ENCODE data around the gene SENP3. TPM values are rescaled to one million over a fixed set of nuclear protein-coding genes. Genes with fewer than 3 reads are reported as not detected.
A peak's percentile ranks its signal among the peaks of the same experiment; 100 is the strongest.

The SENP3 gene
- polyA plus RNA-seq, 2 of the 4 experiments (the other 2 are of a cell fraction): 114 to 150 TPM

DNA sequence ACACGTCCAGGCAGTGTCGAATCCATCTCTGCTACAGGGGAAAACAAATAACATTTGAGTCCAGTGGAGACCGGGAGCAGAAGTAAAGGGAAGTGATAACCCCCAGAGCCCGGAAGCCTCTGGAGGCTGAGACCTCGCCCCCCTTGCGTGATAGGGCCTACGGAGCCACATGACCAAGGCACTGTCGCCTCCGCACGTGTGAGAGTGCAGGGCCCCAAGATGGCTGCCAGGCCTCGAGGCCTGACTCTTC is 10.5 kb downstream of the SENP3 start (continued):
- TF ChIP-seq BHLHE40 (IDR thresholded peaks at IDR 0.05; ENCODE audit: low read depth, low read length) (peak; percentile 99), FOSL2 (IDR thresholded peaks at IDR 0.05) (no peak), FOSL2 (CRISPR knock-in tag; IDR thresholded peaks at IDR 0.05) (no peak; the same call in 1 of the 2 replicates), POLR2AphosphoS2 (conservative IDR thresholded peaks at IDR 0.05; ENCODE audit: low read length) (no peak), HMGXB4 (CRISPR knock-in tag; IDR thresholded peaks at IDR 0.05; ENCODE audit: borderline replicate concordance) (no peak), MAFK (IDR thresholded peaks at IDR 0.05; ENCODE audit: partially characterized antibody) (no peak), MYC (IDR thresholded peaks at IDR 0.05; ENCODE audit: borderline replicate concordance, low read length) (peak; percentile 100)

DNA sequence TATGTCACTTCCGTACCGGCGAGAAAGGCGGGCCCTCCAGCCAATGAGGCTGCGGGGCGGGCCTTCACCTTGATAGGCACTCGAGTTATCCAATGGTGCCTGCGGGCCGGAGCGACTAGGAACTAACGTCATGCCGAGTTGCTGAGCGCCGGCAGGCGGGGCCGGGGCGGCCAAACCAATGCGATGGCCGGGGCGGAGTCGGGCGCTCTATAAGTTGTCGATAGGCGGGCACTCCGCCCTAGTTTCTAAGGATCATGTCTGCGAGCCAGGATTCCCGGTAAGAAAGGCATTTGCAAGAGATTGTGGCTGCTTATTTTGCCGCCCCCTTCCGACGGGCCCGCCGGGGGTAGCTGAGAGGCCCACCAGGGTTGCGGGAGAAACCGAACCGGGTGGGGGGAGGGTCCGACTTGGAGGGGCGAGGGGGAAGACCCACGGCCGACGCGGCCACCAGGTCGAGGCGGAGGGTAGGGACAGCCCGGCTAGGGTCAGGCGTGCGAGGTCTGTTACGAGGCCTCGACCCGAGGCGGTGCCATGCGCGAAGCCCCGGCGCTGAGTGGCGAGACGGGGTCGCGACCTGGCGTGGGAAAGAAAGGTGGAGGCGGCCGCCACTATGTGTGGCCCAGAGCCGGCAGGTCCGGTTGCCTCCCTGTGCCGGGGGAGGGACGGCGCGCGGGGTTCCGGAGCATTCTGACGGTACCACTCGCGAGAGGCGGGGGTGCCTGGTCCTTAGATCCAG is 11.0 kb downstream of the SENP3 start:
- 2% methylated on average over 59 of the region's 73 CpGs for WGBS (ENCODE audit: missing lambda C conversion rate)
- peak in 1 of 2 experiments; percentile 1; a peak in 5 of 6 replicates for ATAC-seq
- peak; percentile 100 for DNase-seq (ENCODE audit: low read depth in 1 of 2, low spot score in 1 of 2)
- Histone ChIP-seq H3K9me3 (no peaks in the 10 kb centered on the region), H3K4me1 (peaks cover 40% of the 10 kb centered on the region), H3K4me3 (peak overlapping the region; percentile 96), H3K27ac (peak overlapping the region; percentile 96 to 97), H3K4me2 (peak overlapping the region; percentile 90)
- ChIA-PET POLR2A (interaction anchor here (0.6 to 5.0 kb wide), 7 partner anchors 11 to 367 kb away, joined by 3 to 34 read pairs (median 6); partner anchors contain the start of genes MPDU1, POLR2A, SOX15 and TP53), CTCF (interaction anchor here (0.7 to 4.3 kb wide), 4 partner anchors 8 to 115 kb away, joined by 3 to 48 read pairs (median 4); partner anchors contain the start of genes SENP3 and TP53)
- FAIRE-seq: no peak
- TF ChIP-seq PHF8 (IDR thresholded peaks at IDR 0.05; ENCODE audit: borderline replicate concordance, low read depth) (peak; percentile 100), HOXA7 (CRISPR knock-in tag; IDR thresholded peaks at IDR 0.05) (peak; percentile 97), FOSB (CRISPR knock-in tag; IDR thresholded peaks at IDR 0.05) (peak; percentile 96), ATOH8 (CRISPR knock-in tag; IDR thresholded peaks at IDR 0.05; ENCODE audit: low read depth) (peak; percentile 85; the same call in 1 of the 2 replicates), FOSL2 (IDR thresholded peaks at IDR 0.05) (no peak), FOSL2 (CRISPR knock-in tag; IDR thresholded peaks at IDR 0.05) (peak; percentile 13; the same call in 1 of the 2 replicates), BCL3 (IDR thresholded peaks at IDR 0.05) (peak; percentile 100), SMC3 (IDR thresholded peaks at IDR 0.05) (no peak), CEBPB (IDR thresholded peaks at IDR 0.05) (0 out of 4 replicates have a peak, but pooled peaks of 1 of the 2 experiments have one; percentile 8), SREBF2 (IDR thresholded peaks at IDR 0.05) (no peak), RARB (CRISPR knock-in tag; IDR thresholded peaks at IDR 0.05) (peak; percentile 80), ESRRA (IDR thresholded peaks at IDR 0.05; ENCODE audit: borderline replicate concordance, low read length) (no peak), NR3C1 (IDR thresholded peaks at IDR 0.05) (no peak), HOXB5 (CRISPR knock-in tag; IDR thresholded peaks at IDR 0.05) (peak; percentile 28; the same call in 1 of the 2 replicates), RAD21 (conservative IDR thresholded peaks at IDR 0.05 in 1 of 2, IDR thresholded peaks at IDR 0.05 in 1 of 2) (no peak; a peak in 1 of 5 replicates), NFE2L2 (conservative IDR thresholded peaks at IDR 0.05; ENCODE audit: low read length) (no peak), JUNB (IDR thresholded peaks at IDR 0.05) (no peak), GATA3 (IDR thresholded peaks at IDR 0.05; ENCODE audit: borderline replicate concordance) (peak; percentile 53), POLR2AphosphoS2 (conservative IDR thresholded peaks at IDR 0.05; ENCODE audit: low read length) (peak; percentile 90; the same call in 1 of the 2 replicates), CBX8 (IDR thresholded peaks at IDR 0.05) (no peak), TP53 (CRISPR knock-in tag; IDR thresholded peaks at IDR 0.05) (peak; percentile 95), REST (IDR thresholded peaks at IDR 0.05) (peak; percentile 44), RFX5 (IDR thresholded peaks at IDR 0.05) (no peak; the same call in 1 of the 2 replicates)
- TF ChIP-seq, protein P1, sequence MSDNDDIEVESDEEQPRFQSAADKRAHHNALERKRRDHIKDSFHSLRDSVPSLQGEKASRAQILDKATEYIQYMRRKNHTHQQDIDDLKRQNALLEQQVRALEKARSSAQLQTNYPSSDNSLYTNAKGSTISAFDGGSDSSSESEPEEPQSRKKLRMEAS (IDR thresholded peaks at IDR 0.05): peak; percentile 46; the same call in 1 of the 2 replicates
- TF ChIP-seq, protein P2, sequence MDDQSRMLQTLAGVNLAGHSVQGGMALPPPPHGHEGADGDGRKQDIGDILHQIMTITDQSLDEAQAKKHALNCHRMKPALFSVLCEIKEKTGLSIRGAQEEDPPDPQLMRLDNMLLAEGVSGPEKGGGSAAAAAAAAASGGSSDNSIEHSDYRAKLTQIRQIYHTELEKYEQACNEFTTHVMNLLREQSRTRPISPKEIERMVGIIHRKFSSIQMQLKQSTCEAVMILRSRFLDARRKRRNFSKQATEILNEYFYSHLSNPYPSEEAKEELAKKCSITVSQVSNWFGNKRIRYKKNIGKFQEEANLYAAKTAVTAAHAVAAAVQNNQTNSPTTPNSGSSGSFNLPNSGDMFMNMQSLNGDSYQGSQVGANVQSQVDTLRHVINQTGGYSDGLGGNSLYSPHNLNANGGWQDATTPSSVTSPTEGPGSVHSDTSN (IDR thresholded peaks at IDR 0.05): peak; percentile 100

All from A549 (cell line).